Activated CD4-positive, CD25-positive, alpha-beta regulatory T cell treated with anti-CD3 and anti-CD28 coated beads, Interleukin-2, amount 50 U/mL, for 24 hours (primary cell): ENCODE data around the gene ARHGEF25.
"Not testable (repeated sequence)": the region's sequence is repeated elsewhere in the genome, so short reads cannot be mapped to it uniquely, and the experiment has no call there.

Experiments
- ATAC-seq, 2 donors: fragments of 150-1000 bp; cut with Tn5 transposase; one replicate each; pipeline ENCODE4 v1.10.0; 2021; ENCODE audit warnings: mild to moderate bottlenecking in 1 of 2, moderate library complexity in 1 of 2

ARHGEF25 gene

DNA sequence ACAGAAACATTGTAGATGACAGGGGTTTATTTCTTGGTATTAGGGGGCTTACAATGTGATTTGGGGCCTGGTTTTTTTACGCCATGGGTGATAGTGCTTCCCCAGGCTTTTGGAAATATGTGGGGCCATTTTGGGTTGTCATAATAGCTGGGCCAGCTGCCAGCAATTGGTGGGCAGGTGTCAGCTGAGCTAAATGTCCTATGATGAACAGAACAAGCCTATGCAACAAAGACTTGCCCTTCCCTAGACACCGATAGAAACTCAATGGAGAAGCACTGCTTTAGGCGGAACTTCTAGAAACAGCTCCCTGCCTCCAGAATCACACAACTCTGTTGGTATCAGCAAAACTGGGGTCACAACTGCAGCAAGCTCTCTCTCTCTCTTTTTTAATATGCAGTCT is 26.9 kb downstream of the ARHGEF25 start:
- ATAC-seq, result no peak

DNA sequence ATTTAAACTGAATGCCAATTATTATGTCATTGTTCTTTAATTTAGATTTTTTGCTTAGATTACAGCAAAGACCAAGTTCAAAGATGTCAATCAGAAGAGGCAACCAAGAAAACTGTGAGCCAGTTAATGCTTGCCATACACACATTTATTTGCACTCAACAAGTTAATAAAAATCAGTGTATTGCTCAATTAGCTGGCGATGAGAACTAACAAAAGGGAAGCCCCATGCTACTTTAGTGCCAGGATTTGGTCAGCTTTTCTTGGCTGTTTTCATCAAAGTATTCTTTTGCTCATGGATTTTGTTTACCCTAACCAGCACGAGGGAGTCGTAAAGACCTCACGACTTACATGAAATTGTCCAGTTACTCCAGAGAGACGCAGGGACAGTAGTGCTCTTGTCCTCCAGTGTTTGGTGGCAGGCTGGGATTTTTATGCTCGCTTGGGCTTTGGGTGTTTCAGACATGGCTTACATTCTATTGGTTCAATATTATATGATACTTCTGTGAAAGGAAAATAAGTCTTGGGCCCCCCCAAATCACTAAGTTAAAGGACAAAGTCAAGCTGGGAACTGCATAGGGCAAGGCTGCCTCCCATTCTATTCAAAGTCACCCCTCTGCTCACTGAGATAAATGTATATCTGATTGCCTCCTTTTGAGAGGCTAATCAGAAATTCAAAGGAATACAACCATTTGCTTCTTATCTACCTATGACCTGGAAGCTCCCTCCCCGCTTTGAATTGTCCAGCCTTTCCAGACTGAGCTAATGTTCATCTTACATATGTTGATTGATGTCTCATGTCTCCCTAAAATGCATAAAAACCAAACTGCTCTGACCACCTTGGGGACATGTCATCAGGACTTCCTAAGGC is 29.2 kb downstream of the ARHGEF25 start:
- ATAC-seq, result no peak

DNA sequence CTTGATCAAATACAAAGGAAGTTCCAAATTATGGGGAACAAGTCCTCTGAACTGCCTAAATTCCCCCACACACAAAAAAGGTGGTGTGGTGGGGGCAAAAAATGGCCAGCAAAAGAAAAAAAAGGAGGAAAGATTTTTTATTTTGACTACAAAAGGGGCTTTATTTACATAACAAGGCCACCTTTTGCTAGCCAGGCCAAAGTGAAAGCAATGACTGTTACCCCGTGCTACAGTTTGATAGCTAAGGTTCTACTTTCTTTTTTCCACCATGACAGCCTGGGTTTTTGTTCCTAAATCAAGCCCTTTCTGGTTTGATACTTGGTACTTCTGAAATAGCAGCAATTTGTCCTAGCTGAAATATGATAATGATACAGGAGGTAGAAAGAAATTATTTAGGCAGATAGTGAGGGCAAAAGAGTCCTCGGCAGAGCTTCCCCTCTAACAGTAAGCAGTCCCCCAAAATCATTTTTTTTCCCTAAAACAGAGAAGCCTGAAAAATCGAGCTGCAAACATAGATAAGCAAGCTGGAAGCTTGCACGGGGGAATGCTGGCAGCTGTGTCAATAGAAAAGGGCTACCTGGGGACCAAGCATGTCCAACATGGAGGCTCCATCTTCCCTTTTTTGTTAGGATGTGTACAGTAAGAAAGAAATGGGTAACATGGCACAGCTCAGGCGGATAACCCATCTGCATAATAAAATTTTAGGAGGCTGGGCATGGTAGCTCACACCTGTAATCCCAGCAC is 30.6 kb downstream of the ARHGEF25 start:
- ATAC-seq, result no peak

DNA sequence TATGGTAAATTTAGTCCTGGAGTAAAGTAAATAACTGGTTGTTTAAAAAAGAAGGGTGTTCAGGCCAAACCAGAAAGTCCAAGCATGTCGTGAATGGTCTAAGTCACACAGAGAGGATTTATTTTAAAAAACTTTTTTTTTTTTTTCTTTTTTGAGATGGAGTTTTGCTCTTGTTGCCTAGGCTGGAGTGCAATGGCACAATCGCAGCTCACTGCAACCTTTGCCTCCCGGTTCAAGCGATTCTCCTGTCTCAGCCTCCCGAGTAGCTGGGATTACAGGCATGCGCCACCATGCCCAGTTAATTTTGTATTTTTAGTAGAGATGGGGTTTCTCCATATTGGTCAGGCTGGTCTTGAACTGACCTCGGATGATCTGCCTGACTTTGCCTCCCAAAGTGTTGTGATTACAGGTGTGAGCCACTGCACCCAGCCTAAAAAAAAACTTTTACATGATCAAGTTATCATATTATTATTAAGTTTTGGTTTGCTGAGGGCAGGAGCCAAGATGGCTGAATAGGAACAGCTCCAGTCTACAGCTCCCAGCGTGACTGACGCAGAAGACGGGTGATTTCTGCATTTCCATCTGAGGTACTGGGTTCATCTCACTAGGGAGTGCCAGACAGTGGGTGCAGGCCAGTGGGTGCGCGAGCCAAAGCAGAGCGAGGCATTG is 34.9 kb downstream of the ARHGEF25 start:
- not testable (repeated sequence) for ATAC-seq

DNA sequence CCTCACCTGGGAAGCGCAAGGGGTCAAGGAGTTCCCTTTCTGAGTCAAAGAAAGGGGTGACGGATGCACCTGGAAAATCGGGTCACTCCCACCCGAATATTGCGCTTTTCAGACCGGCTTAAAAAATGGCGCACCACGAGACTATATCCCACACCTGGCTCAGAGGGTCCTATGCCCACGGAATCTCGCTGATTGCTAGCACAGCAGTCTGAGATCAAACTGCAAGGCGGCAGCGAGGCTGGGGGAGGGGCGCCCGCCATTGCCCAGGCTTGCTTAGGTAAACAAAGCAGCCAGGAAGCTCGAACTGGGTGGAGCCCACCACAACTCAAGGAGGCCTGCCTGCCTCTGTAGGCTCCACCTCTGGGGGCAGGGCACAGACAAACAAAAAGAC is 35.4 kb downstream of the ARHGEF25 start:
- not testable (repeated sequence) for ATAC-seq

DNA sequence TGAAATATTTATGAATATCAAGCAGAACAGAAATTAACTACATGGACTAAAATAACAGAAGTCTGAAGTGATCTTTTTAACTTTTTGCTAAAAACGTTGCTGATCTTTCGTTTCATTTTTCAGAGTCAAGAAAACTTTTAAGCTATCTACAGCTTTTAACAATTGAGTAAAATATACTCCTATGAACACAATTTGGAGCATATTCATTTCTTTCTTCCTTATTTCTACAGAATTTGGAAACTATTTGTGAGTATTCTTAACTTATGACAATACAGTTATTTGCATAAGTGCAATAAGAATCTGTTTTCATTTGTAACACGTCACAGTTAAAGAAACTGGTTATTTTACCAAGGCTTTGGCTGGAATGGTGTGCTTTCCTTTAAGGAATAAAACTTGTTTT is 42.8 kb downstream of the ARHGEF25 start:
- ATAC-seq, result no peak

DNA sequence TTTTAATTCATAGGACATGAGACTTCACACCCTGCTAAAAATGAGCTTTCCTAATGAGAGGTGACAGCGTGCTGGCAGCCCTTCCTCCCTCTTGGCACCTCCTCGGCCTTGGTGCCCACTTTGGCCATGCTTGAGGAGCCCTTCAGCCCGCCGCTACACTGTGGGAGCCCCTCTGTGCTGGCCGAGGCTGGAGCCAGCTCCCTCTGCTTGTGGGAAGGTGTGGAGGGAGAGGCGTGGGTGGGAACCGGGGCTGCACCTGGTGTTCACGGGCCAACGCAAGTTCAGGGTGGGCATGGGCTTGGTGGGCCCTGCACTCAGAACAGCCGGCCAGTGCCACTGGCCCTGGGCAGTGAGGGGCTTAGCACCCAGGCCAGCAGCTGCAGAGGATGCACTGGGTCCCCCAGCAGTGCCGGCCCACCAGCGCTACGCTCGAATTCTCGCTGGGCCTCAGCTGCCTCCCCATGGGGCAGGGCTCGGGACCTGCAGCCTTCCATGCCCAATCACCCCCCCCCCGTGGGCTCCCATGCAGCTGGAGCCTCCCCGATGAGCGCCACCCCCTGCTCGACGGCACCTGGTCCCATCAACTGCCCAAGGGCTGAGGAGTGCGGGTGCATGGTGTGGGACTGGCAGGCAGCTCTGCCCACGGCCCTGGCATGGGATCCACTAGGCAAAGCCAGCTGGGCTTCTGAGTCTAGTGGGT is 44.5 kb downstream of the ARHGEF25 start:
- ATAC-seq, result no peak

DNA sequence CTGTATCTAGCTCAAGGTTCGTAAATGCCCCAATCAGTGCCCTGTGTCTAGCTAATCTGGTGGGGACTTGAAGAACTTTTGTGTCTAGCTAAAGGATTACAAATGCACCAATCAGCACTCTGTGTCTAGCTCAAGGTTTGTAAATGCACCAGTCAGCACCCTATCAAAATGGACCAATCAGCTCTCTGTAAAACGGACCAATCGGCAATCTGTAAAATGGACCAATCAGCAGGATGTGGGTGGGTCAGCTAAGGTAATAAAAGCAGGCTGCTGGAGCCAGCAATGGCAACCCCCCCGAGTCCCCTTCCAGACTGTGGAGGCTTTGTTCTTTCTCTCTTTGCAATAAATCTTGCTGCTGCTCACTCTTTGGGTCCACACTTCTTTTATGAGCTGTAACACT is 45.2 kb downstream of the ARHGEF25 start:
- not testable (repeated sequence) for ATAC-seq

DNA sequence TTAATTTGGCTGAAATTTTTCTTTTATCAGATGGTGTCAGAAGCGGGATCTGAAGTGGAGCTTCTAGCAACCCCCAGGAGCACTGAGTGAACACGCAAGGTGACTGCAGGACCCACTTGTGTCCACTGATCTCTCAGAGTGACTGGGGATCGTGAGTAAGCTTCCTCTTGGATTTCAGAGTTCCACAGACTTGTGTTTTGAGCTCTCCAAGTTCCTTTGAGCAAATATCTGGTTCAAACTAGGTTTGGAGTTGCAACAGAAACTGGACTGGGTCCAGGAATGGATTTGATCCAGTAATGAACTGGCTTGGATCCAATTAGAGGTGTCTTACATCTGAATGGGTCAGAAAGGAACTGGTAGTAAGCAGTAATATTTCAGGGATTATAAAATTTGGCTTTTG is 46.5 kb downstream of the ARHGEF25 start:
- ATAC-seq, result no peak

DNA sequence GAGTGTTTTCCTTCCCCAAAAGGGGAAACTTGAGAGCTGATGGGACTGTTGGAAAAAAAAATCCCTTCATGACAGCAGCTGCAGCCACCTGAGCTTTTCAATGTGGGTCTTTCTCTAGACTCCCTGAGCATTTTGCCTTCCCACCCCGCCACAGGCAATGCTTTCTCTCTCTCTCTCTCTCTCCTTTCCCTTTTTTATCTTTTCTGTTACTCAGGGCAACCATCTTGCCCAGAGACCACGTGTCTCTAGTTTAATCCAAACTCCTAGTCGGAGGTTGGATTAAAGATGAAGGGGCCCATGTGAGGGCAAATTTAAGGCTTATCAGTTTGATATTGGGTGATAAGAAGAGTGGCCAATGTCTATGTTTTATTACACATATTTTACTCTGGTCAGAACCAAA is 47.7 kb downstream of the ARHGEF25 start:
- ATAC-seq, result no peak

DNA sequence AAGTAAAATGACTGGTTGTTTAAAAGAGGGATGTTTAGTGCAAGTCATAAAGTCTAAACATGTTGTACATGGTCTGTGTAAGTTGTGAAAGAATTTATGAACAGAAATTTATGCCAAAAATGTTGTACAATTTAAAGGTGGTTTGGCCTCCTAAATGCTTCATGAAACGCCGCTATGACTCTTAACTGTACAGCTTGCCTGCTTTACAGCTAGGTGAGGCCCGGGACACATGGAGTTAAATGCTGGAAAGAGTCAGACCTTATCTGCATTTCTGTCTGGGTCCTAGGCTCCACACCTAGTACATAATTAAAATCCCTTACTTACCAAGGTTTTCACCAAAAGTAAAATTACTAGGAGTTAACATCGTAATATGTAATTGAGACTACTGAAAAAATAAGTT is 50.1 kb downstream of the ARHGEF25 start:
- ATAC-seq, result no peak

DNA sequence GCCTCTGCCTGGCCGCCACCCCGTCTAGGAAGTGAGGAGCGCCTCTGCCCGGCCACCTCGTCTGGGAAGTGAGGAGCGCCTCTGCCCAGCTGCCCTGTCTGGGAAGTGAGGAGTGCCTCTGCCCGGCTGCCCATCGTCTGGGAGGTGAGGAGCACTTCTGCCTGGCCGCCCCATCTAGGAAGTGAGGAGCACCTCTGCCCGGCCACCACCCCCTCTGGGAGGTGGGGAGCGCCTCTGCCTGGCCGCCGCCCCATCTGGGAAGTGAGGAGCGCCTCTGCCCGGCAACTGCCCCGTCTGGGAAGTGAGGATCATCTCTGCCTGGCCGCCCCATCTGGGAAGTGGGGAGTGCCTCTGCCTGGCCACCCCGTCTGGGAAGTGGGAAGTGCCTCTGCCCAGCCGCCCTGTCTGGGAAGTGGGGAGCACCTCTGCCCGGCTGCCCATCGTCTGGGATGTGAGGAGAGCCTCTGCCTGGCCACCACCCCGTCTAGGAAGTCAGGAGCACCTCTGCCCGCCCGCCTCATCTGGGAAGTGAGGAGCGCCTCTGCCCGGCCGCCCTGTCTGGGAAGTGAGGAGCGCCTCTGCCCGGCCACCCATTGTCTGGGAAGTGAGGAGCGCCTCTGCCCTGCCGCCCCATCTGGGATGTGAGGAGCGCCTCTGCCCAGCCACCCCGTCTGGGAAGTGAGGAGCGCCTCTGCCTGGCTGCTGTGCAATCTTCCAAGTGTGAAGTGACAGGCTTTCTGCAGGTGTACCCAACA is 54.0 kb downstream of the ARHGEF25 start:
- ATAC-seq, result not testable (repeated sequence)
